HG02759 (cell line): ENCODE results near the gene RAC2.

Experiments used
- ATAC-seq: cut with Tn5 transposase; IDR thresholded peaks from one replicate; pipeline ENCODE4 v1.9.1; 2021; ENCODE audit warnings: mild to moderate bottlenecking, moderate library complexity; ENCODE audit not compliant: unreplicated experiment

The RAC2 gene

GRCh38 chr22:37244114-37244921 is at the start of gene RAC2:
Gene RAC2 (minus strand): TSS chr22:37244269. CDS start chr22:37244148, 121 bp downstream.
- ATAC-seq, result peak; percentile 58

GRCh38 chr22:37293172-37293571 is 49.1 kb upstream of the RAC2 start:
- ATAC-seq, result no peak

- ATAC-seq, result no peak
Measured at GRCh38 chr22:37292641-37293040, 48.6 kb upstream of the RAC2 start.

GRCh38 chr22:37291559-37292298 is 47.7 kb upstream of the RAC2 start:
- ATAC-seq, result no peak

GRCh38 chr22:37290737-37291136 is 46.7 kb upstream of the RAC2 start:
- ATAC-seq, result no peak

- ATAC-seq, result no peak
Measured at GRCh38 chr22:37289156-37289735, 45.2 kb upstream of the RAC2 start.

GRCh38 chr22:37288521-37288920 is 44.5 kb upstream of the RAC2 start:
- ATAC-seq, result no peak

- no peak for ATAC-seq
Measured at GRCh38 chr22:37287550-37287951, 43.5 kb upstream of the RAC2 start.

- ATAC-seq, result no peak
Measured at GRCh38 chr22:37285937-37286336, 41.9 kb upstream of the RAC2 start.

- peak; percentile 52 for ATAC-seq
Measured at GRCh38 chr22:37284805-37285355, 40.8 kb upstream of the RAC2 start.

GRCh38 chr22:37284126-37284804 is 40.2 kb upstream of the RAC2 start:
- ATAC-seq, result no peak

- no peak for ATAC-seq
Measured at GRCh38 chr22:37283393-37283937, 39.4 kb upstream of the RAC2 start.

GRCh38 chr22:37282385-37282677 is 38.3 kb upstream of the RAC2 start, which contains the start of gene CYTH4:
Gene CYTH4 (plus strand): TSS chr22:37282508. CDS start chr22:37282570, 62 bp downstream.
- ATAC-seq, result peak; percentile 64

- no peak for ATAC-seq
Measured at GRCh38 chr22:37281646-37282384, 37.7 kb upstream of the RAC2 start.

- ATAC-seq, result no peak
Measured at GRCh38 chr22:37281195-37281594, 37.1 kb upstream of the RAC2 start.

- no peak for ATAC-seq
Measured at GRCh38 chr22:37280718-37281117, 36.6 kb upstream of the RAC2 start.

GRCh38 chr22:37279331-37280181 is 35.5 kb upstream of the RAC2 start:
- no peak for ATAC-seq

- no peak for ATAC-seq
Measured at GRCh38 chr22:37278261-37278660, 34.2 kb upstream of the RAC2 start.

GRCh38 chr22:37277384-37277783 is 33.3 kb upstream of the RAC2 start:
- ATAC-seq, result no peak
